K562 (cell line): ENCODE results near the gene TRIM69. TPM values are rescaled to one million over a fixed set of nuclear protein-coding genes. Genes with fewer than 3 reads are reported as not detected.

ENCODE experiments used
- ATAC-seq: fragments of 200-7000 bp; cut with Tn5 transposase; 3 replicates; pipeline ENCODE4 v1.9.1; 2020; ENCODE audit warnings: moderate library complexity
- BruUV-seq: library from RNA; stranded (reverse); fragments of 400-500 nt; replicated peaks from 2 replicates; lab custom pipeline; 2021; lab: Mats Ljungman, UMichigan
- CTCF ChIA-PET: fragments of 300-600 bp; formaldehyde crosslinking; extraction: SDS; loops from one replicate; lab custom pipeline; 2021; ENCODE audit warnings: low intra/inter-chr PET ratio; lab: Yijun Ruan, JAX
- POLR2A ChIA-PET: fragments of 300-600, 350-650 bp; sonication (Branson Sonifier 250); formaldehyde crosslinking; extraction: SDS; loops from one replicate; lab custom pipeline; 2021; ENCODE audit warnings: antibody characterized with exemption, inconsistent platforms; lab: Yijun Ruan, JAX
- DNase-seq, 4 experiments: peaks; one replicate each; pipeline versions ENCODE4 v3.0.0 to v3.0.0-alpha.2; 2011 to 2018; ENCODE audit warnings: low spot score in 3 of 4, mixed read lengths in 3 of 4; ENCODE audit errors: extremely low read depth in 1 of 4
- FAIRE-seq: peaks from 2 replicates; lab custom pipeline; 2011; peaks lifted over from hg19 to GRCh38; lab: Jason Lieb, UNC
- H2AFZ ChIP-seq: 2 replicates; pipeline ENCODE4 v1.6.0; 2011; ENCODE audit warnings: low read depth, low read length, control low read depth, inconsistent platforms
- H3K27ac ChIP-seq: fragments of 200-600 bp; 3 replicates; pipeline ENCODE4 v1.8.0; 2011; ENCODE audit warnings: low read depth, mild to moderate bottlenecking, control low read depth, inconsistent platforms, low read length, moderate library complexity, mixed read lengths; ENCODE audit errors: extremely low read depth
- H3K27me3 ChIP-seq, 2 experiments: fragments of 300-600 bp in 1 of 2; 2 replicates in 1 of 2; 3 replicates in 1 of 2; pipeline versions ENCODE4 v1.6.0 to v1.8.0; 2011; ENCODE audit warnings: inconsistent platforms in 2 of 2, low read length in 2 of 2, mild to moderate bottlenecking in 1 of 2, mixed read lengths in 1 of 2, moderate library complexity in 1 of 2; ENCODE audit not compliant: control insufficient read depth in 2 of 2, insufficient read depth in 2 of 2
- H3K36me3 ChIP-seq: fragments of 300-600 bp; 3 replicates; pipeline ENCODE4 v1.8.0; 2011; ENCODE audit warnings: mild to moderate bottlenecking, low read length, inconsistent platforms; ENCODE audit not compliant: control insufficient read depth, insufficient read depth
- H3K4me1 ChIP-seq, 2 experiments: fragments of 200-600 bp in 1 of 2; replicated peaks in 1 of 2; 2 replicates in 1 of 2; 3 replicates in 1 of 2; pipeline versions ENCODE4 v1.5.1 to v1.8.0; 2011; ENCODE audit warnings: inconsistent platforms in 2 of 2, low read length in 2 of 2, mild to moderate bottlenecking in 1 of 2, mixed read lengths in 1 of 2, moderate library complexity in 1 of 2; ENCODE audit not compliant: control insufficient read depth in 2 of 2, insufficient read depth in 2 of 2
- H3K4me2 ChIP-seq: 2 replicates; pipeline ENCODE4 v1.6.1; 2011; ENCODE audit warnings: low read length, control low read depth, inconsistent platforms, mixed read lengths; ENCODE audit not compliant: insufficient read depth
- H3K4me3 ChIP-seq: fragments of 200-600 bp; sonication (generic), shearing (Covaris generic); 2 replicates; pipeline ENCODE4 v1.5.1; 2016; ENCODE audit warnings: control low read depth, inconsistent platforms
- H3K79me2 ChIP-seq: fragments of 200-600 bp; 3 replicates; pipeline ENCODE4 v1.8.0; 2011; ENCODE audit warnings: low read length, inconsistent platforms; ENCODE audit not compliant: control insufficient read depth, insufficient read depth
- H3K9ac ChIP-seq, 2 experiments: 2 replicates each; pipeline versions ENCODE4 v1.6.0 to v1.6.1; 2011; ENCODE audit warnings: low read depth in 2 of 2, low read length in 2 of 2, control low read depth in 1 of 2, inconsistent platforms in 1 of 2, mild to moderate bottlenecking in 1 of 2, mixed read lengths in 1 of 2; ENCODE audit not compliant: insufficient read depth in 1 of 2
- H3K9me1 ChIP-seq: one replicate; pipeline ENCODE4 v1.6.0; 2011; ENCODE audit warnings: inconsistent platforms, mild to moderate bottlenecking, low read length, moderate library complexity; ENCODE audit not compliant: control insufficient read depth, insufficient read depth
- H3K9me3 ChIP-seq: replicated peaks from 2 replicates; pipeline ENCODE4 v1.5.1; 2011; ENCODE audit warnings: low read depth, low read length, inconsistent platforms; ENCODE audit not compliant: control insufficient read depth, insufficient read depth
- H4K20me1 ChIP-seq: replicated peaks from 2 replicates; pipeline ENCODE4 v1.6.1; 2011; ENCODE audit warnings: low read length, inconsistent platforms, mixed read lengths; ENCODE audit not compliant: control insufficient read depth, insufficient read depth
- ARID2 ChIP-seq: fragments of 450-650 bp; IDR thresholded peaks from 2 replicates; pipeline ENCODE4 v1.6.1; 2017; ENCODE audit warnings: antibody characterized with exemption, mild to moderate bottlenecking
- MECOM ChIP-seq: fragments of 250-450 bp; sonication (Bioruptor Pico); IDR thresholded peaks from 2 replicates; pipeline ENCODE4 v1.8.0; 2022; ENCODE audit warnings: inconsistent platforms
- PHF20 ChIP-seq: fragments of 450-650 bp; IDR thresholded peaks from 2 replicates; pipeline ENCODE4 v1.6.1; 2018; ENCODE audit not compliant: partially characterized antibody
- SMC3 ChIP-seq: conservative IDR thresholded peaks from 2 replicates; pipeline ENCODE4 v1.6.1; 2011; ENCODE audit warnings: low read depth, low read length, improper control_type of control experiment; ENCODE audit not compliant: insufficient read depth
- WGBS: fragments of 100-300 bp; shearing (Covaris generic); methylation state at CpG from one replicate; pipeline ENCODE4 v1.1.6; 2016; ENCODE audit warnings: low coverage, mixed read lengths; ENCODE audit not compliant: insufficient coverage; ENCODE audit errors: missing lambda C conversion rate; 5-methylcytosine and 5-hydroxymethylcytosine counted together
- in situ Hi-C: fragments of 300-500 bp; cut with MboI; formaldehyde crosslinking; loops from 4 replicates; pipeline ENCODE4 v1.15.0; 2018; ENCODE audit warnings: inconsistent platforms, mixed read lengths
- intact Hi-C: fragments of 100-400 bp; cut with micrococcal nuclease; formaldehyde crosslinking; loops from 2 replicates; pipeline ENCODE4 v1.14.2; 2022
- polyA plus RNA-seq, 8 experiments: library from polyadenylated mRNA; depleted of rRNA in 4 of 8; stranded (reverse) in 5 of 8; unstranded in 3 of 8; fragments of >200 nt; fragmentation: Nextera tagmentation in 2 of 8; fragmentation: Illumina TruSeq in 1 of 8; extraction: Ambion mirVana in 2 of 8; extraction: Trizol in 1 of 8; gene quantifications; 2 replicates each; pipeline versions ENCODE4 v1.2.1 to v1.2.3, GENCODE V29; 2011 to 2014; ENCODE audit warnings: inconsistent platforms in 1 of 8, missing spikeins in 1 of 8
- total RNA-seq, 7 experiments: library from RNA; depleted of rRNA in 6 of 7; stranded (reverse); fragments of >200 nt in 6 of 7; fragmentation: Illumina TruSeq in 2 of 7; extraction: Trizol in 2 of 7; gene quantifications; 2 replicates each; pipeline versions ENCODE4 v1.2.1 to v1.2.3, GENCODE V29; 2011 to 2021; ENCODE audit warnings: low replicate concordance in 1 of 7
- TF ChIP-seq, protein P1 (sequence below), 3 experiments: IDR thresholded peaks in 2 of 3; conservative IDR thresholded peaks in 1 of 3; 2 replicates each; pipeline ENCODE4 v1.5.1; 2011 to 2012; ENCODE audit warnings: low read length in 3 of 3, mild to moderate bottlenecking in 3 of 3, control low read depth in 2 of 3, improper control_type of control experiment in 1 of 3, inconsistent platforms in 1 of 3, low read depth in 1 of 3, mixed read lengths in 1 of 3, moderate library complexity in 1 of 3; ENCODE audit not compliant: insufficient read depth in 2 of 3
- TF ChIP-seq, protein P2 (sequence below): IDR thresholded peaks from 2 replicates; pipeline ENCODE4 v1.6.1; 2012; ENCODE audit warnings: low read depth, low read length, improper control_type of control experiment, borderline replicate concordance

TRIM69 gene
- total and polyA plus RNA-seq, 9 of the 15 experiments (the other 6 are each of a cell fraction or from before 2014, with no cell fraction given): 1.0 to 4.3 (median 2.3) TPM

GRCh38 chr15:44738340-44738984 is 2.1 kb downstream of the TRIM69 start:
- intact Hi-C loops: loop anchor here (1.0 to 2.0 kb wide), 3 partner anchors 25 to 146 kb away; partner anchors contain the start of gene SPG11
- FAIRE-seq (peak; percentile 32), DNase-seq (peak; percentile 21 to 58 (median 36))
- TF ChIP-seq MECOM (CRISPR knock-in tag): no peak
- TF ChIP-seq, protein P1, sequence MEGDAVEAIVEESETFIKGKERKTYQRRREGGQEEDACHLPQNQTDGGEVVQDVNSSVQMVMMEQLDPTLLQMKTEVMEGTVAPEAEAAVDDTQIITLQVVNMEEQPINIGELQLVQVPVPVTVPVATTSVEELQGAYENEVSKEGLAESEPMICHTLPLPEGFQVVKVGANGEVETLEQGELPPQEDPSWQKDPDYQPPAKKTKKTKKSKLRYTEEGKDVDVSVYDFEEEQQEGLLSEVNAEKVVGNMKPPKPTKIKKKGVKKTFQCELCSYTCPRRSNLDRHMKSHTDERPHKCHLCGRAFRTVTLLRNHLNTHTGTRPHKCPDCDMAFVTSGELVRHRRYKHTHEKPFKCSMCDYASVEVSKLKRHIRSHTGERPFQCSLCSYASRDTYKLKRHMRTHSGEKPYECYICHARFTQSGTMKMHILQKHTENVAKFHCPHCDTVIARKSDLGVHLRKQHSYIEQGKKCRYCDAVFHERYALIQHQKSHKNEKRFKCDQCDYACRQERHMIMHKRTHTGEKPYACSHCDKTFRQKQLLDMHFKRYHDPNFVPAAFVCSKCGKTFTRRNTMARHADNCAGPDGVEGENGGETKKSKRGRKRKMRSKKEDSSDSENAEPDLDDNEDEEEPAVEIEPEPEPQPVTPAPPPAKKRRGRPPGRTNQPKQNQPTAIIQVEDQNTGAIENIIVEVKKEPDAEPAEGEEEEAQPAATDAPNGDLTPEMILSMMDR (IDR thresholded peaks at IDR 0.05 in 2 of 3, conservative IDR thresholded peaks at IDR 0.05 in 1 of 3; ENCODE audit: insufficient read depth in 2 of 3, low read depth in 1 of 3, low read length in 3 of 3): peak; percentile 62 to 89 (median 65); a peak in 5 of 6 replicates
- no peak for TF ChIP-seq PHF20
- TF ChIP-seq, protein P2, sequence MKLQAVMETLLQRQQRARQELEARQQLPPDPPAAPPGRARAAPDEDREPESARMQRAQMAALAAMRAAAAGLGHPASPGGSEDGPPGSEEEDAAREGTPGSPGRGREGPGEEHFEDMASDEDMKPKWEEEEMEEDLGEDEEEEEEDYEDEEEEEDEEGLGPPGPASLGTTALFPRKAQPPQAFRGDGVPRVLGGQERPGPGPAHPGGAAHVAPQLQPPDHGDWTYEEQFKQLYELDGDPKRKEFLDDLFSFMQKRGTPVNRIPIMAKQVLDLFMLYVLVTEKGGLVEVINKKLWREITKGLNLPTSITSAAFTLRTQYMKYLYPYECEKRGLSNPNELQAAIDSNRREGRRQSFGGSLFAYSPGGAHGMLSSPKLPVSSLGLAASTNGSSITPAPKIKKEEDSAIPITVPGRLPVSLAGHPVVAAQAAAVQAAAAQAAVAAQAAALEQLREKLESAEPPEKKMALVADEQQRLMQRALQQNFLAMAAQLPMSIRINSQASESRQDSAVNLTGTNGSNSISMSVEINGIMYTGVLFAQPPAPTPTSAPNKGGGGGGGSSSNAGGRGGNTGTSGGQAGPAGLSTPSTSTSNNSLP: peak; percentile 78; the same call in 1 of the 2 replicates
- TF ChIP-seq SMC3: peak; percentile 71
- TF ChIP-seq ARID2: peak; percentile 65; the same call in 1 of the 2 replicates

More at GRCh38 chr15:44738340-44738984, 2.1 kb downstream of the TRIM69 start:
- H3K9me3 ChIP-seq: no peaks in the 10 kb centered on the region
- H3K9me1 ChIP-seq: no peaks in the 10 kb centered on the region
- ChIA-PET CTCF (interaction anchor here (1.7 to 2.2 kb wide), 3 partner anchors 25 to 75 kb away, joined by 6 to 9 read pairs (median 7); partner anchors contain the start of genes B2M, PATL2 and SPG11), POLR2A (interaction anchor here (0.6 to 4.6 kb wide), 6 partner anchors 8 to 119 kb away, joined by 3 to 44 read pairs (median 5); partner anchors contain the start of genes B2M, PATL2 and SPG11)
- no peak overlapping the region for H3K27ac ChIP-seq
- 59% methylated on average over 3 of the region's 3 CpGs for WGBS
- H3K36me3 ChIP-seq: no peaks in the 10 kb centered on the region
- in situ Hi-C loops: loop anchor here (5.0 kb wide), 1 partner anchor 156 kb away; no protein-coding TSS in a partner anchor
- no peaks in the 10 kb centered on the region for H3K79me2 ChIP-seq
- H3K27me3 ChIP-seq: no peaks in the 10 kb centered on the region
- no peak for ATAC-seq
- H3K4me1 ChIP-seq: peaks cover 6 to 18% of the 10 kb centered on the region in 2 experiments; a peak in 4 of 5 replicates
- H4K20me1 ChIP-seq: no peaks in the 10 kb centered on the region
- no peak overlapping the region for H3K4me2 ChIP-seq
- H3K4me3 ChIP-seq: no peak overlapping the region
- BruUV-seq: no TSS peak
- no peak overlapping the region for H3K9ac ChIP-seq
- H2AFZ ChIP-seq: no peak overlapping the region
